ENCODE measurements around the gene VNN1. TPM values are rescaled to one million over a fixed set of nuclear protein-coding genes. Genes with fewer than 3 reads are reported as not detected.

The VNN1 gene
- 1 to 10 TPM in 2 of 3 donors, under 1 TPM in 1; 0.28 to 7.1 (median 2.8) TPM for polyA plus RNA-seq

GRCh38 chr6:132713352-132714134 lies at the start of gene VNN1:
Gene VNN1, minus strand, starts transcription at chr6:132714055. Its CDS starts 20 bp downstream, at chr6:132714035.
- 44 to 89% (median 59%) methylated on average over 8 of the region's 8 CpGs for WGBS, 3 donors
- H3K27ac ChIP-seq (ENCODE audit: low read depth, low read length), result no peak within 1 kb of the TSS

GRCh38 chr6:132763269-132763668 lies 49.4 kb upstream of the VNN1 start:
- no peak overlapping the region for H3K27ac ChIP-seq (ENCODE audit: low read depth, low read length)
- WGBS, 3 donors, result 49 to 61% (median 54%) methylated on average over 2 of the region's 2 CpGs

GRCh38 chr6:132760256-132760655 lies 46.4 kb upstream of the VNN1 start:
- no peak overlapping the region for H3K27ac ChIP-seq (ENCODE audit: low read depth, low read length)
- 87 to 94% (median 88%) methylated on average over 3 of the region's 3 CpGs for WGBS, 3 donors

- 86 to 93% (median 87%) methylated on average over 2 of the region's 2 CpGs for WGBS, 3 donors
- no peak overlapping the region for H3K27ac ChIP-seq (ENCODE audit: low read depth, low read length)
Observed at GRCh38 chr6:132758689-132759088, 44.8 kb upstream of the VNN1 start.

GRCh38 chr6:132752255-132752654 lies 38.4 kb upstream of the VNN1 start:
- WGBS, 3 donors, result 60 to 76% (median 61%) methylated on average over 1 of the region's 1 CpG
- no peak overlapping the region for H3K27ac ChIP-seq (ENCODE audit: low read depth, low read length)

- WGBS, 3 donors, result 78 to 93% (median 80%) methylated on average over 1 of the region's 1 CpG
- H3K27ac ChIP-seq (ENCODE audit: low read depth, low read length), result no peak overlapping the region
Observed at GRCh38 chr6:132751828-132752227, 38.0 kb upstream of the VNN1 start.

GRCh38 chr6:132751306-132751705 lies 37.5 kb upstream of the VNN1 start:
- H3K27ac ChIP-seq (ENCODE audit: low read depth, low read length), result no peak overlapping the region
- WGBS, 3 donors, result 80 to 96% (median 81%) methylated on average over 4 of the region's 4 CpGs

- WGBS, 3 donors, result 52 to 80% (median 78%) methylated on average over 8 of the region's 8 CpGs
- H3K27ac ChIP-seq (ENCODE audit: low read depth, low read length), result peak overlapping the region; percentile 15
Observed at GRCh38 chr6:132750455-132751248, 36.8 kb upstream of the VNN1 start.

GRCh38 chr6:132749111-132749510 lies 35.3 kb upstream of the VNN1 start:
- 43 to 78% (median 51%) methylated on average over 4 of the region's 4 CpGs for WGBS, 3 donors
- H3K27ac ChIP-seq (ENCODE audit: low read depth, low read length), result no peak overlapping the region

- WGBS, 3 donors, result 85 to 97% (median 96%) methylated on average over 1 of the region's 1 CpG
- H3K27ac ChIP-seq (ENCODE audit: low read depth, low read length), result no peak overlapping the region
Observed at GRCh38 chr6:132748446-132748845, 34.6 kb upstream of the VNN1 start.

GRCh38 chr6:132746048-132746447 lies 32.2 kb upstream of the VNN1 start:
- no peak overlapping the region for H3K27ac ChIP-seq (ENCODE audit: low read depth, low read length)
- 41 to 69% (median 60%) methylated on average over 1 of the region's 1 CpG for WGBS, 3 donors

GRCh38 chr6:132742495-132742894 lies 28.6 kb upstream of the VNN1 start:
- no peak overlapping the region for H3K27ac ChIP-seq (ENCODE audit: low read depth, low read length)
- WGBS, 3 donors, result 56 to 63% (median 58%) methylated on average over 4 of the region's 4 CpGs

- 68 to 76% (median 74%) methylated on average over 1 of the region's 1 CpG for WGBS, 3 donors
- no peak overlapping the region for H3K27ac ChIP-seq (ENCODE audit: low read depth, low read length)
Observed at GRCh38 chr6:132741281-132741680, 27.4 kb upstream of the VNN1 start.

- WGBS, 3 donors, result 15 to 44% (median 32%) methylated on average over 1 of the region's 1 CpG
- H3K27ac ChIP-seq (ENCODE audit: low read depth, low read length), result no peak overlapping the region
Observed at GRCh38 chr6:132736239-132736638, 22.4 kb upstream of the VNN1 start.

GRCh38 chr6:132734694-132735236 lies 20.9 kb upstream of the VNN1 start:
- 16 to 32% (median 18%) methylated on average over 3 of the region's 3 CpGs for WGBS, 3 donors
- no peak overlapping the region for H3K27ac ChIP-seq (ENCODE audit: low read depth, low read length)

GRCh38 chr6:132733814-132734213 lies 20.0 kb upstream of the VNN1 start:
- H3K27ac ChIP-seq (ENCODE audit: low read depth, low read length), result no peak overlapping the region
- WGBS, 3 donors, result 55 to 95% (median 68%) methylated on average over 1 of the region's 1 CpG

GRCh38 chr6:132733283-132733682 lies 19.4 kb upstream of the VNN1 start:
- H3K27ac ChIP-seq (ENCODE audit: low read depth, low read length), result no peak overlapping the region

GRCh38 chr6:132731086-132731485 lies 17.2 kb upstream of the VNN1 start:
- 86 to 95% (median 89%) methylated on average over 2 of the region's 2 CpGs for WGBS, 3 donors
- no peak overlapping the region for H3K27ac ChIP-seq (ENCODE audit: low read depth, low read length)

More at GRCh38 chr6:132733283-132733682, 19.4 kb upstream of the VNN1 start:
- 64 to 89% (median 70%) methylated on average over 2 of the region's 2 CpGs for WGBS, 3 donors

- 51 to 81% (median 66%) methylated on average over 3 of the region's 3 CpGs for WGBS, 3 donors
- no peak overlapping the region for H3K27ac ChIP-seq (ENCODE audit: low read depth, low read length)
Observed at GRCh38 chr6:132730560-132730959, 16.7 kb upstream of the VNN1 start.

Data from adipose tissue (tissue), 3 donors.